ENCODE results near the gene INVS.

The INVS gene

GRCh38 chr9:100096378-100096916 is 2.6 kb upstream of the INVS start:
- DNase-seq (ENCODE audit: low read depth, low spot score): no peak
- no peak overlapping the region for H3K4me3 ChIP-seq (ENCODE audit: low read depth, low read length)
- in situ Hi-C loops (cut with HindIII; ENCODE audit: low sequenced_read_pairs): no loop called here
- TF ChIP-seq, protein P1, sequence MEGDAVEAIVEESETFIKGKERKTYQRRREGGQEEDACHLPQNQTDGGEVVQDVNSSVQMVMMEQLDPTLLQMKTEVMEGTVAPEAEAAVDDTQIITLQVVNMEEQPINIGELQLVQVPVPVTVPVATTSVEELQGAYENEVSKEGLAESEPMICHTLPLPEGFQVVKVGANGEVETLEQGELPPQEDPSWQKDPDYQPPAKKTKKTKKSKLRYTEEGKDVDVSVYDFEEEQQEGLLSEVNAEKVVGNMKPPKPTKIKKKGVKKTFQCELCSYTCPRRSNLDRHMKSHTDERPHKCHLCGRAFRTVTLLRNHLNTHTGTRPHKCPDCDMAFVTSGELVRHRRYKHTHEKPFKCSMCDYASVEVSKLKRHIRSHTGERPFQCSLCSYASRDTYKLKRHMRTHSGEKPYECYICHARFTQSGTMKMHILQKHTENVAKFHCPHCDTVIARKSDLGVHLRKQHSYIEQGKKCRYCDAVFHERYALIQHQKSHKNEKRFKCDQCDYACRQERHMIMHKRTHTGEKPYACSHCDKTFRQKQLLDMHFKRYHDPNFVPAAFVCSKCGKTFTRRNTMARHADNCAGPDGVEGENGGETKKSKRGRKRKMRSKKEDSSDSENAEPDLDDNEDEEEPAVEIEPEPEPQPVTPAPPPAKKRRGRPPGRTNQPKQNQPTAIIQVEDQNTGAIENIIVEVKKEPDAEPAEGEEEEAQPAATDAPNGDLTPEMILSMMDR (IDR thresholded peaks at IDR 0.05; ENCODE audit: low read depth, low read length): no peak

GRCh38 chr9:100098046-100098886 is 777 bp upstream of the INVS start:
- DNase-seq (ENCODE audit: low read depth, low spot score): peak; percentile 42
- in situ Hi-C loops (cut with HindIII; ENCODE audit: low sequenced_read_pairs): no loop called here
- TF ChIP-seq, protein P1 (IDR thresholded peaks at IDR 0.05; ENCODE audit: low read depth, low read length): no peak
- H3K4me3 ChIP-seq (ENCODE audit: low read depth, low read length): peak overlapping the region; percentile 99

DNA sequence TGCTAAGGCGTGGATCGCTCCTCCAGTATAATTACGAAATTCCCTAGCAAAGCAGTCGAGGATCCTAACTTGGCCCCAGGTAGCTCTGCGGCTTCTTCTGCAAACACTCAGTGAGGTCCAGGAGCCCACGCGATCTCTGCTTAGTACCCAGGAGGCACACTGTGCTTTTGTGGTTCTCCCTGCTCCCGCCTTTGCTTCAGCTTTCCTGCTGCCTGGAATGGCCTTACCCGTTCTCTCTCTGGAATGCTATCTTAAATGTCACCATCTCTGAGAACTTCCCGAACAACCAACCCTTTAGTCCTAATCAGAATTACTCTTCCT is 639 bp downstream of the INVS start:
- DNase-seq (ENCODE audit: low read depth, low spot score): no peak
- in situ Hi-C loops (cut with HindIII; ENCODE audit: low sequenced_read_pairs): no loop called here
- peak overlapping the region; percentile 99 for H3K4me3 ChIP-seq (ENCODE audit: low read depth, low read length)
- TF ChIP-seq, protein P1 (IDR thresholded peaks at IDR 0.05; ENCODE audit: low read depth, low read length): no peak

- in situ Hi-C loops (cut with HindIII; ENCODE audit: low sequenced_read_pairs): no loop called here
- TF ChIP-seq, protein P1 (IDR thresholded peaks at IDR 0.05; ENCODE audit: low read depth, low read length): no peak
- H3K4me3 ChIP-seq (ENCODE audit: low read depth, low read length): peak overlapping the region; percentile 99
- DNase-seq (ENCODE audit: low read depth, low spot score): no peak
These were observed 1.2 kb downstream of the INVS start for GRCh38 chr9:100100146-100100667.

DNA sequence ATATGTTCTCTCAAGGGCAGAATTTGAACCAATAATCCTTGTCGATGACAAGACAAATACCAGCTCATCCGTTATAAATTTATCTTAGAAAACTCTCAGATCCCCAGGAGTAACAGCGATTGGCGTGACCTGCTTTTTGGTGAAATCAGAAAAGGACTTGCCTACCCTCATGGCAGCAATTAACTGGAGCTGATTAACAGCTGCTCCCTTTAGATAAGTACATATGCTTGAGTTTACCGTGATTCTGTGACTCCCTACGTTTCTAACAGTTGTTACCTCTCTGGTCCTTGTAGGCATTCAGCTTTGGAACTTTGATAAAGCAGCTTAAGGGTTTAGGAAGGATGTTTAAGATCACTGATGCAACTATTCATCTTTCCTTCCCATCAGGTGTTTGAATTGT is 2.6 kb downstream of the INVS start:
- TF ChIP-seq, protein P1 (IDR thresholded peaks at IDR 0.05; ENCODE audit: low read depth, low read length): no peak
- in situ Hi-C loops (cut with HindIII; ENCODE audit: low sequenced_read_pairs): no loop called here
- DNase-seq (ENCODE audit: low read depth, low spot score): no peak
- no peak overlapping the region for H3K4me3 ChIP-seq (ENCODE audit: low read depth, low read length)

GRCh38 chr9:100104314-100104713 is 5.3 kb downstream of the INVS start:
- in situ Hi-C loops (cut with HindIII; ENCODE audit: low sequenced_read_pairs): no loop called here
- DNase-seq (ENCODE audit: low read depth, low spot score): peak; percentile 76
- TF ChIP-seq, protein P1 (IDR thresholded peaks at IDR 0.05; ENCODE audit: low read depth, low read length): no peak
- no peak overlapping the region for H3K4me3 ChIP-seq (ENCODE audit: low read depth, low read length)

Data from astrocyte of the spinal cord (primary cell).